ENCODE results near the gene TBC1D22B. TPM values are rescaled to one million over a fixed set of nuclear protein-coding genes. Genes with fewer than 3 reads are reported as not detected.

The TBC1D22B gene
- polyA plus RNA-seq, 1 experiment = 9.8 TPM

GRCh38 chr6:37347177-37347576, 89.6 kb downstream of the TBC1D22B start:
- ChIA-PET POLR2A (no interaction called here), CTCF (interaction anchor here (1.7 kb wide), 1 partner anchor 21 kb away, joined by 4 read pairs; no protein-coding TSS in a partner anchor)
- H3K27ac ChIP-seq (ENCODE audit: low read depth, low read length) = no peak overlapping the region
- H3K4me3 ChIP-seq (ENCODE audit: low read depth, low read length) = no peak overlapping the region
- no peak for TF ChIP-seq CTCF (IDR thresholded peaks at IDR 0.05; ENCODE audit: low read depth, low read length)
- H3K27me3 ChIP-seq (ENCODE audit: control insufficient read depth, insufficient read depth, low read length) = no peaks in the 10 kb centered on the region
- H3K9me3 ChIP-seq (ENCODE audit: control insufficient read depth, insufficient read depth, low read length) = no peaks in the 10 kb centered on the region
- DNase-seq (ENCODE audit: low read depth, low spot score) = no peak

DNA sequence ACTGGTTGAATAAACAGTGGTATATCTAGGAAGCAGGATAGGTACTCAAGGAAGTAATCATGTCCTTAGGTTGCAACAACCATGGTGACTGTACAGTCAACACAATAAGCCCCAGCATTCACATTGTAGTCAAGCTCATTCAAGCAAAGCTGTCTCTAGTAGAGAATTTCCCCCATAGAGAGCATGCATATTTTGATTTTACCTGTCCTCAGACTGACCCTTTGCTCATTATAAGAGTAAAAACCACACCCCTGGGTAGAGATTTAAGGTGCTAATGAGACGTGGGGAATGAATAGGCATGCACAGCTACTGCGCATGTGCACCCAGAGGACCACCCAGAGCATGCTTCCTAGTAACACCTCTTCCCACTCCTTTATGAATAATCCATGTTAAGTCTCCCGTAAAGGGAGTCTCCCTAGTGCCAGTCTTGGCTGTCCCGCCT, 90.1 kb downstream of the TBC1D22B start:
- CTCF ChIA-PET = interaction anchor here (1.7 kb wide), 1 partner anchor 22 kb away, joined by 4 read pairs; no protein-coding TSS in a partner anchor
- no peak for DNase-seq (ENCODE audit: low read depth, low spot score)
- Histone ChIP-seq H3K27ac (ENCODE audit: low read depth, low read length) (no peak overlapping the region), H3K9me3 (ENCODE audit: control insufficient read depth, insufficient read depth, low read length) (no peaks in the 10 kb centered on the region), H3K4me3 (ENCODE audit: low read depth, low read length) (no peak overlapping the region), H3K27me3 (ENCODE audit: control insufficient read depth, insufficient read depth, low read length) (no peaks in the 10 kb centered on the region)
- no peak for TF ChIP-seq CTCF (IDR thresholded peaks at IDR 0.05; ENCODE audit: low read depth, low read length)
- POLR2A ChIA-PET = no interaction called here

DNA sequence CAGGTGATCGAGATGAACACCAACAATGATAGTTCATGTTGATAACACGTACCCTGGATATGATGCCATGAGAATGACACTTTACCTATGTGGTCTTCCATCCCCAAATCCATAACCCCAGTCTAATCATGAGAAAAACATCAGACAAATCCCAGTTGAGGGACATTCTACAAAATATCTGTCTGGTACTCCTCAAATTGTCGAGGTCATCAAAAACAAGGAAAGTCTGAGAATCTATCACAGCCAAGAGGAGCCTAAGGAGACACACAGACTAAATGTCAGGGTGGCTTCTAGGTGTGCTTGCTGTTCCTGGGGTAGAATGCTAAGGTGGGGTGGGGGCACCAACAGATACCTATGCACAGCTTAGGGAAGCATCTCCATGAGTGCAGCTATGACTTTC, 93.5 kb downstream of the TBC1D22B start:
- no peak for TF ChIP-seq CTCF (IDR thresholded peaks at IDR 0.05; ENCODE audit: low read depth, low read length)
- H3K27ac ChIP-seq (ENCODE audit: low read depth, low read length) = no peak overlapping the region
- H3K4me3 ChIP-seq (ENCODE audit: low read depth, low read length) = no peak overlapping the region
- CTCF ChIA-PET = no interaction called here
- H3K9me3 ChIP-seq (ENCODE audit: control insufficient read depth, insufficient read depth, low read length) = no peaks in the 10 kb centered on the region; the same call in 1 of the 2 replicates
- H3K27me3 ChIP-seq (ENCODE audit: control insufficient read depth, insufficient read depth, low read length) = no peaks in the 10 kb centered on the region
- DNase-seq (ENCODE audit: low read depth, low spot score) = no peak
- POLR2A ChIA-PET = no interaction called here

GRCh38 chr6:37352384-37352783, 94.8 kb downstream of the TBC1D22B start:
- no peak for DNase-seq (ENCODE audit: low read depth, low spot score)
- Histone ChIP-seq H3K27me3 (ENCODE audit: control insufficient read depth, insufficient read depth, low read length) (no peaks in the 10 kb centered on the region), H3K9me3 (ENCODE audit: control insufficient read depth, insufficient read depth, low read length) (no peaks in the 10 kb centered on the region; the same call in 1 of the 2 replicates), H3K4me3 (ENCODE audit: low read depth, low read length) (no peak overlapping the region), H3K27ac (ENCODE audit: low read depth, low read length) (no peak overlapping the region)
- no peak for TF ChIP-seq CTCF (IDR thresholded peaks at IDR 0.05; ENCODE audit: low read depth, low read length)
- POLR2A ChIA-PET = no interaction called here
- CTCF ChIA-PET = no interaction called here

GRCh38 chr6:37353761-37354525, 96.4 kb downstream of the TBC1D22B start, which contains the start of gene RNF8:
TSS of gene RNF8 (plus strand) at chr6:37353983. CDS start at chr6:37354165, 182 bp downstream.
- CTCF ChIA-PET = interaction anchor here (0.5 to 0.6 kb wide), 2 partner anchors 17 to 739 kb away, joined by 3 read pairs; no protein-coding TSS in a partner anchor
- Histone ChIP-seq H3K4me3 (ENCODE audit: low read depth, low read length) (peak within 1 kb of the TSS; percentile 92), H3K27ac (ENCODE audit: low read depth, low read length) (peak within 1 kb of the TSS; percentile 31), H3K9me3 (ENCODE audit: control insufficient read depth, insufficient read depth, low read length) (no peaks in the 10 kb centered on the region; the same call in 1 of the 2 replicates), H3K27me3 (ENCODE audit: control insufficient read depth, insufficient read depth, low read length) (no peaks in the 10 kb centered on the region)
- TF ChIP-seq CTCF (IDR thresholded peaks at IDR 0.05; ENCODE audit: low read depth, low read length) = no peak
- peak; percentile 66 for DNase-seq (ENCODE audit: low read depth, low spot score)
- POLR2A ChIA-PET = interaction anchor here (0.7 to 0.8 kb wide), 4 partner anchors 29 to 524 kb away, joined by 3 to 4 read pairs (median 3); no protein-coding TSS in a partner anchor
